ENCODE data around the gene GSDMA. TPM values are rescaled to one million over a fixed set of nuclear protein-coding genes. Genes with fewer than 3 reads are reported as not detected.
A peak's percentile ranks its signal among the peaks of the same experiment; 100 is the strongest.

Gene GSDMA
- total RNA-seq, 1 experiment from 2014 or later = not detected

DNA sequence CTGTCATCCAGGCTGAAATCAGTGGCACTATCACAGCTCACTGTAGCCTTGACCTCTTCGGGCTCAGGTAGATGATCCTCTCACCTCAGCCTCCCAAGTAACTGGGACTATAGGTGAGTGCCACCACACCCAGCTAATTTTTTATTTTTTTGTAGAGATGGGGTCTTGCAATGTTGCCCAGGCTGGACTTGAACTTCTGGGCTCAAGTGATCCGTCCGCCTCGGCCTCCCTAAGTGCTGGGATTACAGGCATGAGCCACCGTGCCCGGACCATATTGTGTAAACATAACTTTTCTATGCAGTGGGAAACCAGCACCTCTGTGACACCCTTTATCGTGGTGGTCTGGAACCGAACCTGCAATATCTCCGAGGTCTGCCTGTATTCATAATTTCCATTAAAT, 41.3 kb downstream of the GSDMA start:
- H2AFZ ChIP-seq (ENCODE audit: low read length) = no peak overlapping the region

More for the DNA sequence above, 41.3 kb downstream of the GSDMA start:
- Histone ChIP-seq H3T11ph (ENCODE audit: low read length) (no peak overlapping the region), H3K27me3 (ENCODE audit: insufficient read depth, low read length) (no peaks in the 10 kb centered on the region), H2AK5ac (ENCODE audit: insufficient read length, low read length) (no peak overlapping the region), H2BK5ac (ENCODE audit: insufficient read length, low read length) (no peak overlapping the region), H3K79me2 (ENCODE audit: insufficient read depth, low read length) (no peaks in the 10 kb centered on the region), H4K8ac (replicated peaks; ENCODE audit: insufficient read length, low read depth, low read length) (no peak overlapping the region), H3K23ac (ENCODE audit: insufficient read length, low read depth, low read length) (no peak overlapping the region), H4K20me1 (ENCODE audit: control insufficient read depth, insufficient read depth, insufficient read length) (no peaks in the 10 kb centered on the region), H4K91ac (ENCODE audit: insufficient read length, low read depth, low read length) (no peak overlapping the region), H3K9ac (ENCODE audit: extremely low read depth, insufficient read length, low read length) (no peak overlapping the region), H3K4ac (ENCODE audit: low read depth, low read length) (no peak overlapping the region), H2BK12ac (ENCODE audit: insufficient read length, low read depth, low read length) (no peak overlapping the region), H3K23me2 (ENCODE audit: insufficient read length, low read depth, low read length, poor library complexity, severe bottlenecking) (no peaks in the 10 kb centered on the region), H3K56ac (ENCODE audit: insufficient read length, low read depth, low read length) (no peak overlapping the region), H3K14ac (ENCODE audit: insufficient read depth, low read length) (no peak overlapping the region), H3K79me1 (ENCODE audit: insufficient read depth, low read depth, low read length, poor library complexity, severe bottlenecking) (no peaks in the 10 kb centered on the region), H2BK20ac (ENCODE audit: low read depth, low read length, poor library complexity, severe bottlenecking) (peak overlapping the region; percentile 32), H2BK15ac (ENCODE audit: low read depth, low read length) (no peak overlapping the region), H3K4me2 (ENCODE audit: insufficient read depth, insufficient read length, low read length) (no peak overlapping the region), H3K18ac (ENCODE audit: insufficient read length, low read depth, low read length) (no peak overlapping the region), H4K5ac (ENCODE audit: insufficient read length, low read depth, low read length) (no peak overlapping the region), H3K9me3 (ENCODE audit: control insufficient read depth, low read depth, low read length) (no peaks in the 10 kb centered on the region), H3K27ac (ENCODE audit: insufficient read length, low read depth, low read length) (no peak overlapping the region), H2BK120ac (ENCODE audit: low read depth, low read length, poor library complexity, severe bottlenecking) (no peak overlapping the region), H3K4me1 (ENCODE audit: insufficient read depth, low read length) (no peaks in the 10 kb centered on the region)
- no peak for DNase-seq
- Mint-ChIP-seq H3K27me3 (ENCODE audit: low read depth) (peaks cover 4% of the 10 kb centered on the region; the same call in 1 of the 2 replicates), H3K4me3 (no peak overlapping the region), H3K9me3 (no peaks in the 10 kb centered on the region), H3K27ac (no peak overlapping the region), H3K36me3 (ENCODE audit: insufficient read depth in 1 of 3, low read depth in 3 of 3) (no peaks in the 10 kb centered on the region; a peak in 1 of 7 replicates), H3K4me1 (no peaks in the 10 kb centered on the region)
- TF ChIP-seq, protein P1, sequence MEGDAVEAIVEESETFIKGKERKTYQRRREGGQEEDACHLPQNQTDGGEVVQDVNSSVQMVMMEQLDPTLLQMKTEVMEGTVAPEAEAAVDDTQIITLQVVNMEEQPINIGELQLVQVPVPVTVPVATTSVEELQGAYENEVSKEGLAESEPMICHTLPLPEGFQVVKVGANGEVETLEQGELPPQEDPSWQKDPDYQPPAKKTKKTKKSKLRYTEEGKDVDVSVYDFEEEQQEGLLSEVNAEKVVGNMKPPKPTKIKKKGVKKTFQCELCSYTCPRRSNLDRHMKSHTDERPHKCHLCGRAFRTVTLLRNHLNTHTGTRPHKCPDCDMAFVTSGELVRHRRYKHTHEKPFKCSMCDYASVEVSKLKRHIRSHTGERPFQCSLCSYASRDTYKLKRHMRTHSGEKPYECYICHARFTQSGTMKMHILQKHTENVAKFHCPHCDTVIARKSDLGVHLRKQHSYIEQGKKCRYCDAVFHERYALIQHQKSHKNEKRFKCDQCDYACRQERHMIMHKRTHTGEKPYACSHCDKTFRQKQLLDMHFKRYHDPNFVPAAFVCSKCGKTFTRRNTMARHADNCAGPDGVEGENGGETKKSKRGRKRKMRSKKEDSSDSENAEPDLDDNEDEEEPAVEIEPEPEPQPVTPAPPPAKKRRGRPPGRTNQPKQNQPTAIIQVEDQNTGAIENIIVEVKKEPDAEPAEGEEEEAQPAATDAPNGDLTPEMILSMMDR (conservative IDR thresholded peaks at IDR 0.05) = no peak
- no CpG with 5 or more reads among the region's 9 CpGs for whole genome bisulfite sequencing (ENCODE audit: extremely low coverage, insufficient read length, low lambda C conversion rate)

Measured in H9 (cell line).